Mesenchymal stem cell (in vitro differentiated cells and primary cell): ENCODE data around the gene RIC8A.

Experiments used
- DNase-seq: peaks from one replicate; pipeline ENCODE4 v3.0.0-alpha.2; 2013
- H2AFZ ChIP-seq: one replicate; pipeline ENCODE4 v1.6.1; 2013; ENCODE audit warnings: low read depth, mild to moderate bottlenecking, control low read depth, inconsistent platforms, low read length, moderate library complexity
- H2AK5ac ChIP-seq: 2 replicates; pipeline ENCODE4 v1.6.1; 2013; ENCODE audit warnings: low read length, moderate library complexity, mild to moderate bottlenecking, inconsistent platforms; ENCODE audit not compliant: severe bottlenecking
- H2BK120ac ChIP-seq: one replicate; pipeline ENCODE4 v1.6.1; 2013; ENCODE audit warnings: low read depth, mild to moderate bottlenecking, inconsistent platforms, low read length, moderate library complexity
- H2BK12ac ChIP-seq, 2 experiments: one replicate each; pipeline ENCODE4 v1.6.1; 2013; ENCODE audit warnings: inconsistent platforms in 2 of 2, low read length in 2 of 2, mild to moderate bottlenecking in 2 of 2, moderate library complexity in 2 of 2, control low read depth in 1 of 2
- H2BK15ac ChIP-seq: one replicate; pipeline ENCODE4 v1.6.1; 2013; ENCODE audit warnings: mild to moderate bottlenecking, low read depth, inconsistent platforms; ENCODE audit not compliant: poor library complexity, severe bottlenecking
- H2BK5ac ChIP-seq: 2 replicates; pipeline ENCODE4 v1.6.1; 2013; ENCODE audit warnings: low read depth, mild to moderate bottlenecking, low read length, control low read depth, inconsistent platforms; ENCODE audit not compliant: poor library complexity, severe bottlenecking
- H3K14ac ChIP-seq, 2 experiments: one replicate each; pipeline ENCODE4 v1.6.1; 2013; ENCODE audit warnings: inconsistent platforms in 2 of 2, low read length in 2 of 2, control low read depth in 1 of 2, mild to moderate bottlenecking in 1 of 2, moderate library complexity in 1 of 2
- H3K18ac ChIP-seq, 2 experiments: one replicate each; pipeline ENCODE4 v1.6.1; 2013; ENCODE audit warnings: inconsistent platforms in 2 of 2, low read length in 2 of 2, control low read depth in 1 of 2, low read depth in 1 of 2, mild to moderate bottlenecking in 1 of 2
- H3K23ac ChIP-seq, 2 experiments: one replicate each; pipeline ENCODE4 v1.6.1; 2013; ENCODE audit warnings: inconsistent platforms in 2 of 2, low read length in 2 of 2, mild to moderate bottlenecking in 2 of 2, moderate library complexity in 2 of 2, control low read depth in 1 of 2
- H3K27ac ChIP-seq: 2 replicates; pipeline ENCODE4 v1.5.1; 2013; ENCODE audit warnings: mild to moderate bottlenecking, moderate library complexity, low read length, control low read depth, inconsistent platforms; ENCODE audit not compliant: poor library complexity, severe bottlenecking
- H3K27me3 ChIP-seq, 2 experiments: 2 replicates each; pipeline versions ENCODE4 v1.6.1 to v1.7.0; 2013; ENCODE audit warnings: low read length in 2 of 2, mild to moderate bottlenecking in 2 of 2, moderate library complexity in 2 of 2, control low read depth in 1 of 2, inconsistent platforms in 1 of 2; ENCODE audit not compliant: control insufficient read depth in 1 of 2, insufficient read depth in 1 of 2
- H3K36me3 ChIP-seq, 2 experiments: 2 replicates each; pipeline versions ENCODE4 v1.6.1 to v1.7.0; 2013; ENCODE audit warnings: low read length in 2 of 2, control low read depth in 1 of 2, inconsistent platforms in 1 of 2, low read depth in 1 of 2, mild to moderate bottlenecking in 1 of 2; ENCODE audit not compliant: insufficient read depth in 2 of 2, control insufficient read depth in 1 of 2
- H3K4ac ChIP-seq, 2 experiments: one replicate each; pipeline ENCODE4 v1.6.1; 2013; ENCODE audit warnings: inconsistent platforms in 2 of 2, low read length in 2 of 2, mild to moderate bottlenecking in 2 of 2, moderate library complexity in 2 of 2, control low read depth in 1 of 2, low read depth in 1 of 2
- H3K4me1 ChIP-seq: 2 replicates; pipeline ENCODE4 v1.6.1; 2013; ENCODE audit warnings: low read depth, low read length, control low read depth; ENCODE audit not compliant: control insufficient read depth, insufficient read depth
- H3K4me2 ChIP-seq: 2 replicates; pipeline ENCODE4 v1.6.1; 2013; ENCODE audit warnings: low read length, mild to moderate bottlenecking, inconsistent platforms; ENCODE audit not compliant: poor library complexity, severe bottlenecking
- H3K4me3 ChIP-seq, 2 experiments: 2 replicates each; pipeline versions ENCODE4 v1.5.1 to v1.7.0; 2013; ENCODE audit warnings: low read length in 2 of 2, mild to moderate bottlenecking in 2 of 2, control low read depth in 1 of 2, low read depth in 1 of 2; ENCODE audit not compliant: insufficient read depth in 1 of 2
- H3K79me1 ChIP-seq: replicated peaks from 2 replicates; pipeline ENCODE4 v1.6.1; 2013; ENCODE audit warnings: mild to moderate bottlenecking, control low read depth, low read length, inconsistent platforms; ENCODE audit not compliant: poor library complexity, severe bottlenecking
- H3K9ac ChIP-seq: 2 replicates; pipeline ENCODE4 v1.7.0; 2013; ENCODE audit warnings: mild to moderate bottlenecking, low read length, moderate library complexity
- H3K9me3 ChIP-seq: 2 replicates; pipeline ENCODE4 v1.7.0; 2013; ENCODE audit warnings: mild to moderate bottlenecking, low read length; ENCODE audit not compliant: control insufficient read depth
- H4K8ac ChIP-seq: one replicate; pipeline ENCODE4 v1.6.1; 2013; ENCODE audit warnings: inconsistent platforms, mild to moderate bottlenecking, low read length, moderate library complexity
- H4K91ac ChIP-seq: one replicate; pipeline ENCODE4 v1.6.1; 2013; ENCODE audit warnings: mild to moderate bottlenecking, low read length, inconsistent platforms
- WGBS: methylation state at CpG from one replicate; pipeline ENCODE4 v1.1.7; 2013; ENCODE audit warnings: mixed read lengths; 5-methylcytosine and 5-hydroxymethylcytosine counted together

The RIC8A gene

GRCh38 chr11:208181-208916, 841 bp downstream of the RIC8A start:
- H3K4me2 ChIP-seq: peak overlapping the region; percentile 96
- under 1% methylated on average over 44 of the region's 57 CpGs for WGBS

DNA sequence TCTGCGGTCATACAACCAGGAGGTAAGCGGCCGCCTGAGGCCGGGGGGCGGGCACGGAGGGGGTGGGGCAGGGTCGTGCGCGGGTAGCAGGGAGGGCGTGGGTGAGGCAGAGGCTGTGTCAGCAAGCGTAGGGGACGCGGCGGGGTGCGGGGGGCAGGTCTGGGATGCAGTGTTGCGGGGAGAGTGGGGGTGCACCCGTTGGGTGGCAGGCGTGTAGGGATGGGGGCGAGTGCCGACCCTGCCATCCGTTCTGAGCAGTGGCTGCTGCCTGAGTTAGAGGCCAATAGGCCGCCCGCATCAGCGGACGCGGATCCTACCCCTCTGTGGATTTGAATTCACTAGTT, 1.4 kb downstream of the RIC8A start:
- H3K27me3 ChIP-seq: no peaks in the 10 kb centered on the region
- H2BK12ac ChIP-seq: peak overlapping the region in 1 of 2 experiments; percentile 7
- H3K14ac ChIP-seq: peak overlapping the region in 1 of 2 experiments; percentile 88
- H3K4me1 ChIP-seq: peaks cover 61% of the 10 kb centered on the region
- DNase-seq: no peak
- H3K36me3 ChIP-seq: peaks cover 62 to 66% of the 10 kb centered on the region in 2 experiments
- H2BK15ac ChIP-seq: no peak overlapping the region
- peak overlapping the region; percentile 81 for H4K91ac ChIP-seq
- H3K18ac ChIP-seq: peak overlapping the region in 1 of 2 experiments; percentile 44
- peak overlapping the region; percentile 85 for H3K4me2 ChIP-seq
- no peak overlapping the region for H2BK5ac ChIP-seq
- peak overlapping the region; percentile 80 to 97 for H3K4me3 ChIP-seq
- peaks cover 17% of the 10 kb centered on the region for H3K79me1 ChIP-seq
- 4% methylated on average over 10 of the region's 26 CpGs for WGBS
- H3K9ac ChIP-seq: peak overlapping the region; percentile 98
- H3K9me3 ChIP-seq: no peaks in the 10 kb centered on the region
- peak overlapping the region; percentile 47 for H2AK5ac ChIP-seq
- H3K27ac ChIP-seq: peak overlapping the region; percentile 88
- H4K8ac ChIP-seq: peak overlapping the region; percentile 54
- H2BK120ac ChIP-seq: no peak overlapping the region
- H2AFZ ChIP-seq: no peak overlapping the region
- peak overlapping the region; percentile 35 to 71 for H3K4ac ChIP-seq
- H3K23ac ChIP-seq: no peak overlapping the region

More at GRCh38 chr11:208181-208916, 841 bp downstream of the RIC8A start:
- peak overlapping the region; percentile 86 for H2AK5ac ChIP-seq
- no peaks in the 10 kb centered on the region for H3K27me3 ChIP-seq
- H4K91ac ChIP-seq: peak overlapping the region; percentile 83
- peak overlapping the region in 1 of 2 experiments; percentile 24 for H2BK12ac ChIP-seq
- H2AFZ ChIP-seq: no peak overlapping the region
- H3K27ac ChIP-seq: peak overlapping the region; percentile 98
- peak overlapping the region; percentile 92 to 98 for H3K18ac ChIP-seq
- peaks cover 21% of the 10 kb centered on the region for H3K79me1 ChIP-seq
- peaks cover 67% of the 10 kb centered on the region for H3K4me1 ChIP-seq
- H2BK120ac ChIP-seq: peak overlapping the region; percentile 50
- H3K4me3 ChIP-seq: peak overlapping the region; percentile 80 to 97
- H4K8ac ChIP-seq: peak overlapping the region; percentile 94
- peak overlapping the region; percentile 70 to 92 for H3K23ac ChIP-seq
- H3K9ac ChIP-seq: peak overlapping the region; percentile 98
- H3K4ac ChIP-seq: peak overlapping the region; percentile 86 to 95
- peak; percentile 87 for DNase-seq
- peak overlapping the region; percentile 93 for H2BK5ac ChIP-seq
- peak overlapping the region; percentile 84 for H2BK15ac ChIP-seq
- peak overlapping the region in 1 of 2 experiments; percentile 96 for H3K14ac ChIP-seq
- no peaks in the 10 kb centered on the region for H3K9me3 ChIP-seq
- peaks cover 64 to 67% of the 10 kb centered on the region in 2 experiments for H3K36me3 ChIP-seq

GRCh38 chr11:209275-210121, 2.0 kb downstream of the RIC8A start:
- peak overlapping the region; percentile 47 for H2AK5ac ChIP-seq
- H2BK12ac ChIP-seq: peak overlapping the region in 1 of 2 experiments; percentile 48
- H3K4me1 ChIP-seq: peaks cover 57% of the 10 kb centered on the region
- H2AFZ ChIP-seq: no peak overlapping the region
- H3K9ac ChIP-seq: peak overlapping the region; percentile 98
- H3K4me3 ChIP-seq: peak overlapping the region; percentile 80 to 97
- H2BK120ac ChIP-seq: no peak overlapping the region
- peak overlapping the region; percentile 4 for H2BK5ac ChIP-seq
- H3K79me1 ChIP-seq: peaks cover 18% of the 10 kb centered on the region
- no peaks in the 10 kb centered on the region for H3K9me3 ChIP-seq
- no peak overlapping the region for H2BK15ac ChIP-seq
- H3K14ac ChIP-seq: peak overlapping the region in 1 of 2 experiments; percentile 74
- DNase-seq: peak; percentile 44
- H3K4me2 ChIP-seq: peak overlapping the region; percentile 85
- peak overlapping the region; percentile 45 for H4K8ac ChIP-seq
- no peak overlapping the region for H3K23ac ChIP-seq
- H3K27ac ChIP-seq: peak overlapping the region; percentile 88
- WGBS: 60% methylated on average over 29 of the region's 29 CpGs
- peak overlapping the region in 1 of 2 experiments; percentile 44 for H3K18ac ChIP-seq
- peak overlapping the region; percentile 29 for H4K91ac ChIP-seq
- peak overlapping the region; percentile 35 to 71 for H3K4ac ChIP-seq
- H3K27me3 ChIP-seq: no peaks in the 10 kb centered on the region
- peaks cover 62 to 66% of the 10 kb centered on the region in 2 experiments for H3K36me3 ChIP-seq
